GM12872 (cell line): ENCODE measurements around the gene CUL1.

Experiments used
- CTCF ChIP-seq: IDR thresholded peaks from 3 replicates; pipeline ENCODE4 v1.5.1; 2011; ENCODE audit warnings: low read depth, mild to moderate bottlenecking, low read length, moderate library complexity; ENCODE audit not compliant: insufficient read depth

The CUL1 gene

GRCh38 chr7:148847815-148848734 lies 149.4 kb downstream of the CUL1 start:
- no peak for TF ChIP-seq CTCF

- no peak for TF ChIP-seq CTCF
These were observed 150.8 kb downstream of the CUL1 start for GRCh38 chr7:148849393-148850098.

GRCh38 chr7:148850564-148850963 lies 151.9 kb downstream of the CUL1 start:
- no peak for TF ChIP-seq CTCF
